ENCODE measurements around the gene CEP128.

- TF ChIP-seq, protein P1, sequence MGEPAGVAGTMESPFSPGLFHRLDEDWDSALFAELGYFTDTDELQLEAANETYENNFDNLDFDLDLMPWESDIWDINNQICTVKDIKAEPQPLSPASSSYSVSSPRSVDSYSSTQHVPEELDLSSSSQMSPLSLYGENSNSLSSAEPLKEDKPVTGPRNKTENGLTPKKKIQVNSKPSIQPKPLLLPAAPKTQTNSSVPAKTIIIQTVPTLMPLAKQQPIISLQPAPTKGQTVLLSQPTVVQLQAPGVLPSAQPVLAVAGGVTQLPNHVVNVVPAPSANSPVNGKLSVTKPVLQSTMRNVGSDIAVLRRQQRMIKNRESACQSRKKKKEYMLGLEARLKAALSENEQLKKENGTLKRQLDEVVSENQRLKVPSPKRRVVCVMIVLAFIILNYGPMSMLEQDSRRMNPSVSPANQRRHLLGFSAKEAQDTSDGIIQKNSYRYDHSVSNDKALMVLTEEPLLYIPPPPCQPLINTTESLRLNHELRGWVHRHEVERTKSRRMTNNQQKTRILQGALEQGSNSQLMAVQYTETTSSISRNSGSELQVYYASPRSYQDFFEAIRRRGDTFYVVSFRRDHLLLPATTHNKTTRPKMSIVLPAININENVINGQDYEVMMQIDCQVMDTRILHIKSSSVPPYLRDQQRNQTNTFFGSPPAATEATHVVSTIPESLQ (CRISPR knock-in tag; IDR thresholded peaks at IDR 0.05) = no peak
- TF ChIP-seq, protein P2, sequence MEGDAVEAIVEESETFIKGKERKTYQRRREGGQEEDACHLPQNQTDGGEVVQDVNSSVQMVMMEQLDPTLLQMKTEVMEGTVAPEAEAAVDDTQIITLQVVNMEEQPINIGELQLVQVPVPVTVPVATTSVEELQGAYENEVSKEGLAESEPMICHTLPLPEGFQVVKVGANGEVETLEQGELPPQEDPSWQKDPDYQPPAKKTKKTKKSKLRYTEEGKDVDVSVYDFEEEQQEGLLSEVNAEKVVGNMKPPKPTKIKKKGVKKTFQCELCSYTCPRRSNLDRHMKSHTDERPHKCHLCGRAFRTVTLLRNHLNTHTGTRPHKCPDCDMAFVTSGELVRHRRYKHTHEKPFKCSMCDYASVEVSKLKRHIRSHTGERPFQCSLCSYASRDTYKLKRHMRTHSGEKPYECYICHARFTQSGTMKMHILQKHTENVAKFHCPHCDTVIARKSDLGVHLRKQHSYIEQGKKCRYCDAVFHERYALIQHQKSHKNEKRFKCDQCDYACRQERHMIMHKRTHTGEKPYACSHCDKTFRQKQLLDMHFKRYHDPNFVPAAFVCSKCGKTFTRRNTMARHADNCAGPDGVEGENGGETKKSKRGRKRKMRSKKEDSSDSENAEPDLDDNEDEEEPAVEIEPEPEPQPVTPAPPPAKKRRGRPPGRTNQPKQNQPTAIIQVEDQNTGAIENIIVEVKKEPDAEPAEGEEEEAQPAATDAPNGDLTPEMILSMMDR (IDR thresholded peaks at IDR 0.05) = no peak
- TF ChIP-seq, protein P3, sequence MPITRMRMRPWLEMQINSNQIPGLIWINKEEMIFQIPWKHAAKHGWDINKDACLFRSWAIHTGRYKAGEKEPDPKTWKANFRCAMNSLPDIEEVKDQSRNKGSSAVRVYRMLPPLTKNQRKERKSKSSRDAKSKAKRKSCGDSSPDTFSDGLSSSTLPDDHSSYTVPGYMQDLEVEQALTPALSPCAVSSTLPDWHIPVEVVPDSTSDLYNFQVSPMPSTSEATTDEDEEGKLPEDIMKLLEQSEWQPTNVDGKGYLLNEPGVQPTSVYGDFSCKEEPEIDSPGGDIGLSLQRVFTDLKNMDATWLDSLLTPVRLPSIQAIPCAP (CRISPR knock-in tag; IDR thresholded peaks at IDR 0.05) = no peak
These were observed 190.3 kb downstream of the CEP128 start for GRCh38 chr14:80751285-80751684.

Data from WTC11 (cell line).